Measurements from ENCODE around the gene TREML2. TPM values are rescaled to one million over a fixed set of nuclear protein-coding genes. Genes with fewer than 3 reads are reported as not detected.

The TREML2 gene
- total and polyA plus RNA-seq, 2 of the 8 experiments (the other 6 are each of a cell fraction or from before 2014, with no cell fraction given) = 0.09 to 0.18 TPM

GRCh38 chr6:41175084-41175483 is 25.9 kb downstream of the TREML2 start (continued):
- no peak for TF ChIP-seq EP300 (IDR thresholded peaks at IDR 0.05; ENCODE audit: borderline replicate concordance in 1 of 2, low read depth in 2 of 2, low read length in 2 of 2)
